Astrocyte (in vitro differentiated cells and primary cell): ENCODE results near the gene IL2RA.

ENCODE experiments used
- EZH2 ChIP-seq: IDR thresholded peaks from 2 replicates; pipeline ENCODE4 v1.6.1; 2012; ENCODE audit warnings: mild to moderate bottlenecking, low read length, inconsistent platforms; ENCODE audit not compliant: insufficient read depth
- TF ChIP-seq, protein P1 (sequence below): IDR thresholded peaks from 2 replicates; pipeline ENCODE4 v1.5.1; 2011; ENCODE audit warnings: low read depth, mild to moderate bottlenecking, inconsistent platforms, low read length, moderate library complexity; ENCODE audit not compliant: insufficient read depth

DNA sequence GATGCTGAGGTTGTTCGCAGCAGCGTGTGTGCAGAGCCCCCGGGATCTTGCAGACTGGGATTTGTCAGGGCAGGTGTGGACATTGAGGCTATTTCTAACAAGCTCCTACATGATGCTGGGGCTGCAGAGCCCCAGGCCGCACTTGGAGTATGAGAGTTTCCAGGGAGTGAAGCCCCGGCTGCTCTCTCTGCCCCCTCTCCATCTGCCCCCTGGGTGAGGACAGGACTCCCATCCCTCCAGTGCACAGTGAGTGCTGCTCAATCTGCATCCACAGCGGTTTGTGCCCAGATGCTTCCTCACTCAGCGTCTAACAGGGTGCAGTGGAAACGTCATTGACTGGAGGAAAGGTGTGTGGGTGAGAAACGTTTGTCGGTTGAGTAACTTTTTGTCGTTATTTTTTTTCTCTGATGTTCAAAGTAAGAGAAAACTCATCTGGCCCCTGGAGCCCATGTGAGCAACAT lies 25.3 kb downstream of the IL2RA start:
- TF ChIP-seq, protein P1, sequence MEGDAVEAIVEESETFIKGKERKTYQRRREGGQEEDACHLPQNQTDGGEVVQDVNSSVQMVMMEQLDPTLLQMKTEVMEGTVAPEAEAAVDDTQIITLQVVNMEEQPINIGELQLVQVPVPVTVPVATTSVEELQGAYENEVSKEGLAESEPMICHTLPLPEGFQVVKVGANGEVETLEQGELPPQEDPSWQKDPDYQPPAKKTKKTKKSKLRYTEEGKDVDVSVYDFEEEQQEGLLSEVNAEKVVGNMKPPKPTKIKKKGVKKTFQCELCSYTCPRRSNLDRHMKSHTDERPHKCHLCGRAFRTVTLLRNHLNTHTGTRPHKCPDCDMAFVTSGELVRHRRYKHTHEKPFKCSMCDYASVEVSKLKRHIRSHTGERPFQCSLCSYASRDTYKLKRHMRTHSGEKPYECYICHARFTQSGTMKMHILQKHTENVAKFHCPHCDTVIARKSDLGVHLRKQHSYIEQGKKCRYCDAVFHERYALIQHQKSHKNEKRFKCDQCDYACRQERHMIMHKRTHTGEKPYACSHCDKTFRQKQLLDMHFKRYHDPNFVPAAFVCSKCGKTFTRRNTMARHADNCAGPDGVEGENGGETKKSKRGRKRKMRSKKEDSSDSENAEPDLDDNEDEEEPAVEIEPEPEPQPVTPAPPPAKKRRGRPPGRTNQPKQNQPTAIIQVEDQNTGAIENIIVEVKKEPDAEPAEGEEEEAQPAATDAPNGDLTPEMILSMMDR: no peak
- TF ChIP-seq EZH2: no peak
